GM12865 (cell line): Measurements from ENCODE around the gene LRCH2.

Experiments used
- DNase-seq: peaks from one replicate; pipeline ENCODE4 v3.0.0; 2010; ENCODE audit warnings: low read depth
- H3K4me3 ChIP-seq: 2 replicates; pipeline ENCODE4 v1.5.1; 2011; ENCODE audit warnings: mild to moderate bottlenecking, low read depth, low read length, control low read depth
- CTCF ChIP-seq: IDR thresholded peaks from 2 replicates; pipeline ENCODE4 v1.5.1; 2011; ENCODE audit warnings: low read length, control low read depth, low read depth, inconsistent platforms; ENCODE audit not compliant: insufficient read depth; ENCODE audit errors: missing control alignments

The LRCH2 gene

GRCh38 chrX:115134382-115134781 lies 99.5 kb downstream of the LRCH2 start:
- no peak for DNase-seq
- no peak for TF ChIP-seq CTCF
- no peak overlapping the region for H3K4me3 ChIP-seq

GRCh38 chrX:115112411-115112810 lies 121.5 kb downstream of the LRCH2 start:
- no peak for DNase-seq
- H3K4me3 ChIP-seq, result no peak overlapping the region

GRCh38 chrX:115098897-115099296 lies 135.0 kb downstream of the LRCH2 start:
- no peak overlapping the region for H3K4me3 ChIP-seq
- no peak for TF ChIP-seq CTCF
- DNase-seq, result no peak

More at GRCh38 chrX:115112411-115112810, 121.5 kb downstream of the LRCH2 start:
- no peak for TF ChIP-seq CTCF

- TF ChIP-seq CTCF, result no peak
- no peak overlapping the region for H3K4me3 ChIP-seq
- DNase-seq, result no peak
These were observed 140.7 kb downstream of the LRCH2 start for GRCh38 chrX:115093191-115093590.

- no peak overlapping the region for H3K4me3 ChIP-seq
- DNase-seq, result no peak
- TF ChIP-seq CTCF, result no peak
These were observed 144.5 kb downstream of the LRCH2 start for GRCh38 chrX:115089419-115089818.

- no peak overlapping the region for H3K4me3 ChIP-seq
- no peak for DNase-seq
- TF ChIP-seq CTCF, result no peak
These were observed 165.0 kb downstream of the LRCH2 start for GRCh38 chrX:115068896-115069295.

- no peak overlapping the region for H3K4me3 ChIP-seq
- no peak for DNase-seq
- no peak for TF ChIP-seq CTCF
These were observed 166.1 kb downstream of the LRCH2 start for GRCh38 chrX:115067812-115068211.
